ENCODE results near the gene HECTD4. TPM values are rescaled to one million over a fixed set of nuclear protein-coding genes. Genes with fewer than 3 reads are reported as not detected.

HECTD4 gene
- total RNA-seq, 2 donors from 2014 or later = 46.6 to 48.2 TPM

DNA sequence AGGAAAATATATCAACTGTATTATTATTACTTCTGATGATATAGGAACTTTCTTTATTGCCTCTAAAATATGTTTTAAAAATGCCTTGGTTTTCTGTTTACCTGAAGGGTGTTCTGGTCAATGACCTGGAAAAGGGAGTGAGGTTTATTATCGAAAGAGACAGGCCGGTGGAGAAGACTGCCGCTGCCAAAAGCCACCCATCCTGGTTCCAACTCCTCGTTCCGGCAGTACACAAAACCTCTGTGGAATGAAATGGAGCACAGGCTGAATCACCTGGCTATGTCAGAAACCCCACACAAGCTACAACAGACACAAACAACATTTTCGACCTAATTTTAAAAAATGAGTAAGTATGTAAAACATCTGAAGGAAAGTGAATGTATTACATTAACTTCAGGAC, 73.6 kb downstream of the HECTD4 start:
- H3K4me1 Mint-ChIP-seq = peaks cover 9% of the 10 kb centered on the region
- Histone ChIP-seq H3K4me1 (ENCODE audit: control insufficient read depth, insufficient read depth, low read length) (no peaks in the 10 kb centered on the region), H3K4me3 (ENCODE audit: low read length) (no peak overlapping the region), H3K36me3 (ENCODE audit: control insufficient read depth, insufficient read depth, low read length) (peaks cover 51% of the 10 kb centered on the region), H3K27ac (ENCODE audit: low read depth, low read length) (no peak overlapping the region), H3K9me3 (ENCODE audit: control insufficient read depth, low read length) (no peaks in the 10 kb centered on the region), H3K27me3 (ENCODE audit: control insufficient read depth, insufficient read depth, low read length, poor library complexity, severe bottlenecking) (no peaks in the 10 kb centered on the region), H3K9ac (ENCODE audit: extremely low read depth, low read length, poor library complexity, severe bottlenecking) (no peak overlapping the region)
- 89 to 100% methylated on average over 5 to 6 of the region's 6 CpGs for WGBS, 2 experiments (ENCODE audit: insufficient coverage in 1 of 2, insufficient read length in 1 of 2)
- no peaks in the 10 kb centered on the region for H3K9me3 Mint-ChIP-seq
- H3K27ac Mint-ChIP-seq = no peak overlapping the region
- TF ChIP-seq, protein P1, sequence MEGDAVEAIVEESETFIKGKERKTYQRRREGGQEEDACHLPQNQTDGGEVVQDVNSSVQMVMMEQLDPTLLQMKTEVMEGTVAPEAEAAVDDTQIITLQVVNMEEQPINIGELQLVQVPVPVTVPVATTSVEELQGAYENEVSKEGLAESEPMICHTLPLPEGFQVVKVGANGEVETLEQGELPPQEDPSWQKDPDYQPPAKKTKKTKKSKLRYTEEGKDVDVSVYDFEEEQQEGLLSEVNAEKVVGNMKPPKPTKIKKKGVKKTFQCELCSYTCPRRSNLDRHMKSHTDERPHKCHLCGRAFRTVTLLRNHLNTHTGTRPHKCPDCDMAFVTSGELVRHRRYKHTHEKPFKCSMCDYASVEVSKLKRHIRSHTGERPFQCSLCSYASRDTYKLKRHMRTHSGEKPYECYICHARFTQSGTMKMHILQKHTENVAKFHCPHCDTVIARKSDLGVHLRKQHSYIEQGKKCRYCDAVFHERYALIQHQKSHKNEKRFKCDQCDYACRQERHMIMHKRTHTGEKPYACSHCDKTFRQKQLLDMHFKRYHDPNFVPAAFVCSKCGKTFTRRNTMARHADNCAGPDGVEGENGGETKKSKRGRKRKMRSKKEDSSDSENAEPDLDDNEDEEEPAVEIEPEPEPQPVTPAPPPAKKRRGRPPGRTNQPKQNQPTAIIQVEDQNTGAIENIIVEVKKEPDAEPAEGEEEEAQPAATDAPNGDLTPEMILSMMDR (conservative IDR thresholded peaks at IDR 0.05) = no peak
- DNase-seq = no peak
- peaks cover 23% of the 10 kb centered on the region for H3K36me3 Mint-ChIP-seq (ENCODE audit: low read depth)
- no peaks in the 10 kb centered on the region for H3K27me3 Mint-ChIP-seq (ENCODE audit: insufficient read depth)
- H3K4me3 Mint-ChIP-seq = no peak overlapping the region

DNA sequence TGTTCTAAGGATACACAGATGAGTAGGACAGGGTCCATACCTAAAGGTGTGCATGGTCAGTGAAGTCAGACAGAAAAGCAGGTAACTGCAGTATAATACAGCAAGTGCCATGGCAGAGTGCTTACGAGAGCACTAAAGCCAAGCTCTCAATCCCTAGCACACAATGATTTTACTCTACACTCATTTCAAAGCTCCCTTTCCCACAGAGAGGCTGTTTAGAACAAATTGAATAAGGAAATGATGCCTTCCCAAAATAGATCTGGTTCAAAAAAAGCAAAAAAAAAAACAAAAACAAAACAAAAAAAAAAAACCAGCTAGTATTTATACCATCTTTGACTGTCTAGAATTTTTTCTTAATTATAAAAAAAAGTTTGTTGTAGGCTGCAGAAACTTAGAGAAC, 74.1 kb downstream of the HECTD4 start:
- H3K4me1 Mint-ChIP-seq = peaks cover 11% of the 10 kb centered on the region
- H3K27me3 ChIP-seq (ENCODE audit: control insufficient read depth, insufficient read depth, low read length, poor library complexity, severe bottlenecking) = no peaks in the 10 kb centered on the region
- WGBS, 2 experiments (ENCODE audit: insufficient coverage in 1 of 2, insufficient read length in 1 of 2) = 100% methylated on average over 1 of the region's 1 CpG; no CpG with 5 or more reads in 1 of the 2 experiments
- H3K27ac ChIP-seq (ENCODE audit: low read depth, low read length) = no peak overlapping the region
- TF ChIP-seq, protein P1 (conservative IDR thresholded peaks at IDR 0.05) = no peak
- H3K4me3 Mint-ChIP-seq = no peak overlapping the region
- H3K9me3 ChIP-seq (ENCODE audit: control insufficient read depth, low read length) = no peaks in the 10 kb centered on the region
- no peak overlapping the region for H3K4me3 ChIP-seq (ENCODE audit: low read length)
- no peak overlapping the region for H3K27ac Mint-ChIP-seq
- H3K4me1 ChIP-seq (ENCODE audit: control insufficient read depth, insufficient read depth, low read length) = no peaks in the 10 kb centered on the region
- peaks cover 24% of the 10 kb centered on the region for H3K36me3 Mint-ChIP-seq (ENCODE audit: low read depth)
- DNase-seq = no peak
- peaks cover 55% of the 10 kb centered on the region for H3K36me3 ChIP-seq (ENCODE audit: control insufficient read depth, insufficient read depth, low read length)
- no peak overlapping the region for H3K9ac ChIP-seq (ENCODE audit: extremely low read depth, low read length, poor library complexity, severe bottlenecking)
- no peaks in the 10 kb centered on the region for H3K27me3 Mint-ChIP-seq (ENCODE audit: insufficient read depth)
- no peaks in the 10 kb centered on the region for H3K9me3 Mint-ChIP-seq

DNA sequence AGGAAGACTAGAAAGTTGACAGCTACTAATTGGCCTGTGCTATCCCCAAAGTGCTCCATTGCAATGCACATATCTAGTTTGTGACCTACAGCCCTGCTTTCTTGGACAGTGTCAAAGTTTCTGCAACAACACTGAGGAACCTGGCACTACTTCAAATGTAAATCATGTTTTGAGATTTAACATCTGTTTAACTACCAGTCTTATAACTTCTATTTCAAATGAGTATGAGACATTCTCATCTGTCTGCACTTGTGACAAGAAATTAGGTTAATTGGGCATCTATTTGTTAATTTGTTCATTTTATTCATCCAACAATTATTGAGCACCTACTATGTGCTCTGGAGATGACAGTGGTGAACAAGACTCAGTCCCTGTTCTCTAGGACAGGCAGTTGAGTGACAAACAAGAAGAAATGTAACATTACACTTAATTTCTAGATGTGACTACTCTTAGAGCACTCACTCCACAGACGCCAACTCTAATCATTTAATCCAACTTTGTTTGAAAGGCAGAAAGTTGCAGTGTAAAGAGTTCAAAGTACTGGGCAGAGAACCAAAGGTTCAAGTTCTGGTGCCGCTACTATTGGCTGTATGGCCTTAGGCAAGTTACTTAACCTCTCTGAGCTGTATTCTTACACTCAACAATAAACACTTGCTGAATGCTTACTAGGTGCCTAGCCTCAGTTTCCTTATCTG, 74.8 kb downstream of the HECTD4 start:
- H3K4me3 Mint-ChIP-seq = no peak overlapping the region
- peaks cover 51% of the 10 kb centered on the region for H3K36me3 ChIP-seq (ENCODE audit: control insufficient read depth, insufficient read depth, low read length)
- DNase-seq = no peak
- H3K27me3 Mint-ChIP-seq (ENCODE audit: insufficient read depth) = no peaks in the 10 kb centered on the region
- H3K27me3 ChIP-seq (ENCODE audit: control insufficient read depth, insufficient read depth, low read length, poor library complexity, severe bottlenecking) = no peaks in the 10 kb centered on the region
- H3K4me1 ChIP-seq (ENCODE audit: control insufficient read depth, insufficient read depth, low read length) = no peaks in the 10 kb centered on the region
- H3K36me3 Mint-ChIP-seq (ENCODE audit: low read depth) = peaks cover 20% of the 10 kb centered on the region
- H3K9ac ChIP-seq (ENCODE audit: extremely low read depth, low read length, poor library complexity, severe bottlenecking) = no peak overlapping the region
- H3K27ac Mint-ChIP-seq = no peak overlapping the region
- H3K9me3 Mint-ChIP-seq = no peaks in the 10 kb centered on the region
- WGBS, 2 experiments (ENCODE audit: insufficient coverage in 1 of 2, insufficient read length in 1 of 2) = 92 to 94% methylated on average over 2 of the region's 2 CpGs
- TF ChIP-seq, protein P1 (conservative IDR thresholded peaks at IDR 0.05) = no peak
- H3K4me1 Mint-ChIP-seq = peaks cover 18% of the 10 kb centered on the region
- H3K9me3 ChIP-seq (ENCODE audit: control insufficient read depth, low read length) = no peaks in the 10 kb centered on the region
- no peak overlapping the region for H3K27ac ChIP-seq (ENCODE audit: low read depth, low read length)
- H3K4me3 ChIP-seq (ENCODE audit: low read length) = no peak overlapping the region

All from endodermal cell (in vitro differentiated cells).